GM13976 (cell line): ENCODE measurements around the gene CST11.

Experiments
- DNase-seq: peaks from one replicate; pipeline ENCODE4 v3.0.0; 2012; ENCODE audit warnings: low spot score
- CTCF ChIP-seq: IDR thresholded peaks from 2 replicates; pipeline ENCODE4 v1.5.1; 2012; ENCODE audit warnings: borderline replicate concordance, mild to moderate bottlenecking; ENCODE audit not compliant: insufficient read depth; ENCODE audit errors: extremely low read depth, missing control alignments, control extremely low read depth
- in situ Hi-C: fragments of 300-500 bp; cut with MboI; formaldehyde crosslinking; loops from one replicate; pipeline ENCODE4 v1.12.0; 2022; ENCODE audit warnings: low sequenced_read_pairs, mixed read lengths, inconsistent platforms; ENCODE audit not compliant: unreplicated experiment

Gene CST11

GRCh38 chr20:23417861-23418260 is 34.8 kb downstream of the CST11 start:
- DNase-seq, result no peak
- no peak for TF ChIP-seq CTCF
- in situ Hi-C loops, result no loop called here

DNA sequence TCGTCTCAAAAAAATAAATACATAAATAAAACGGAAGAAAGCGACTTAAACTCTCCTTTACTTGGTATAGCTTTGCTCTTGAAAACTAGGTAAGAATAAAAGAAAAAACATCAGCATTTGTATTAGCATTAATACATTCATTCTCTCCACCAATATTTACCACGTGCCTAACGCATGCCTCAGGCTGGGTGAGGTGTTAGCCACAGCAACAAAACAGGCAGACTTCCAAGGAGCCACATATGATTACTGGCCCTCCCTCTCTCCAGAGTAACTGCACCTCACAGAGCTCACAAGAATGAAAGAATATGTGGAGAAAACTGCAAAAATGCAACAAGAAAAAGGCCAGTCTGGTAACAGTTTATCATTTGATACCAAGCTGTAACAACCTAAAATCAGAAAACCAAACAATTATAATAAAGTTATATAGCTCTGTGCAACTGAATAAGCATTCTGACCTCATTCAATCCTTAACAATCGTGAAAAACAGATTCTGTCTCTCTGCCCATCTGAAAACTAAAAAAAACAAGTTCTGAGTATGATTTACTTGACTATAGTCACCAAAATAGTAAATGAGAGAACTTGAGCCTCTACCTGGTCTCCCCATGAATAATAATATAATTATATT is 36.6 kb downstream of the CST11 start:
- in situ Hi-C loops, result no loop called here
- no peak for TF ChIP-seq CTCF
- no peak for DNase-seq

GRCh38 chr20:23415555-23415954 is 37.1 kb downstream of the CST11 start:
- in situ Hi-C loops, result no loop called here
- DNase-seq, result no peak
- TF ChIP-seq CTCF, result no peak

DNA sequence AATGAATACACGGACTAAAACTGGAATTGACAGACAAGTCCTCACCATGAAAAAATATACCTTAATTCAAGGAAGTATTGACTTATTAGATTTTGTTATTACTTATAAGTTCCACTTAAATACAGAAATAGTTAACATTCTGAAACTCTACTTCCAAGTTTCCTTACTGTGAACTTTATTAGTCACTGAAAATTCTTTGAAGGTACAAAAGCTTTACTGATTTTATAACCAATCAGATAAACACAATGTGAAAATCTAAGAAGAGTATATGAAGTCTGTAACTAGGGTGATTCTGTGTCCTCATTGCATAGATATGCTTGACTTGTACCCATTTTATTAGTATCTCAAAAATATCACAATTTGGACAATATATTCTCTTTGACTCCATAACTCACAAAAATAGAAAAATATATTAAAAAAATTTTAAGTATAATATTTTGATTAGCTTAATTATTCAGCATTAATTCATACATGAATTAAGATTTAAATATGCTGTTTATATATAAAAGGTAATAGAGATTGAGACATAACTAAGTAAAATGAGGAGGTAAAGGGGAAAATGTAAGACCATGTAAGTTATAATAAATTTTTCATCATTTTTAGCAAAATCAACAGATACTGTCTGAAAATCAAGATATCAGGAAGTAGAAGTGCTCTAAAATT is 38.0 kb downstream of the CST11 start:
- no peak for TF ChIP-seq CTCF
- DNase-seq, result no peak
- in situ Hi-C loops, result no loop called here

DNA sequence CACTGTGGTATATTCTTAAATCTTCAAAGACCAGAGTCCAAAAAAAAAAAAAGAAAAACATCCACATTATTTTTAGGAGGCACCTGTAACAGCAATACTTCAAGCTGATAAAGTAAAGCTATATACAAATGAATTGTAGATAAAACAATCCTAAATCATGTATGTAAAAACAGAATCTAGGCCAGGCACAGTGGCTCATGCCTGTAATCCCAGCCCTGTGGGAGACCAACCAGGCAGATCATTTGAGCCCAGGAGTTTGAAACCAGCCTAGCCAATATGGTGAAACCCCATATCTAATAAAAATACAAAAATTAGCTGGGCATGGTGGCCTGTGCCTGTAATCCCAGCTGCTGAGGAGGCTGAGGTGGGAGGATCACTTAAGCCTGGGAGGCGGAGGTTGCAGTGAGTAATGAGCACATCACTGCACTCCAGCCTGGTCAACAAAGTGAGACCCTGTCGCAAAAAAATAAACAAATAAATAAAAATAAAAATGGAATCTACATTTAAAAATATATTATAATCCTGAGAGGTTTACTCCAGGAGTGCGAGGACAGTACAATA is 38.7 kb downstream of the CST11 start:
- in situ Hi-C loops, result no loop called here
- no peak for TF ChIP-seq CTCF
- DNase-seq, result no peak

DNA sequence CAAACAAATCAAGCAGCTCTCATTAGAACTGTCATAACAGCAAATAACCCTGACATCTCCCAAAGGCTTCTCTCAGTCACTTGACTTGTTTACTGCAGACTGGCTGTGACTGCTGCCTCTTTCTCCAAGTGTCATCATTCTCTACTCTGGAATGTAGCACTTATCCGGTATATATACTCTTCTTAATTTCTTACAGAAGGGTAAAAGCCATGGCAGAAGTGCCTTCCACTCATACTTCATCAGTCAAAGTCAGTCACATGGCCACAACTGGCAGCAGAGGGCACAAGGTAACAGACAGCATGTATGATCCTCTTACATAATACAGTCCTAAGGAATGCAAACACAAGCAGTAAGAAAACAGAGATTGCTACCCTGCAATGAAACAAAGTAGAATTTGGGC is 40.6 kb downstream of the CST11 start:
- no peak for DNase-seq
- in situ Hi-C loops, result no loop called here
- no peak for TF ChIP-seq CTCF
